MM.1S (cell line): ENCODE measurements around the gene EXOC1.

Experiments used
- EZH2phosphoT487 ChIP-seq: fragments of 300-600 bp; sonication (generic); IDR thresholded peaks from 2 replicates; pipeline ENCODE4 v1.6.1; 2018; ENCODE audit warnings: antibody characterized with exemption, low read length
- TF ChIP-seq, protein P1 (sequence below): fragments of 300-600 bp; sonication (generic); IDR thresholded peaks from 2 replicates; pipeline ENCODE4 v1.5.1; 2016; ENCODE audit warnings: antibody characterized with exemption, low read length, mixed read lengths

DNA sequence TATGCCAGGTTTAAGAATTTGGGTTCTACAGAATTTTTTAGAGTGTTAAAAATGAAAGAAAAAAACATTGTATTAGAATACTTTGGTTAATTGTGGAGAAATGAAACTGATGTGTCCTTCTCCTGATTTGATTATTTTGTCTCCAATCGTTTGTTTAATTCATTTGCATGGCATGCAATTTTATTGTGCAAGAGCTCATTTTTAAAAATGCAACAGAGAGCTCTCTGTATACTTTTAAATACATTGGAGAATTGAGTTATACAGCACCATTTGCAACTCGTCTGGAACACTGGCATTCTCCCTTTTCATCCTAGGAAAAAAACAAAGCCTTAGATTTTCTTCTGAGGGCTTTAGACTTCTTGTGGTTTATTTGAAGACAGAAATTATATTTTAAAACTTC is 33.2 kb upstream of the EXOC1 start:
- TF ChIP-seq, protein P1, sequence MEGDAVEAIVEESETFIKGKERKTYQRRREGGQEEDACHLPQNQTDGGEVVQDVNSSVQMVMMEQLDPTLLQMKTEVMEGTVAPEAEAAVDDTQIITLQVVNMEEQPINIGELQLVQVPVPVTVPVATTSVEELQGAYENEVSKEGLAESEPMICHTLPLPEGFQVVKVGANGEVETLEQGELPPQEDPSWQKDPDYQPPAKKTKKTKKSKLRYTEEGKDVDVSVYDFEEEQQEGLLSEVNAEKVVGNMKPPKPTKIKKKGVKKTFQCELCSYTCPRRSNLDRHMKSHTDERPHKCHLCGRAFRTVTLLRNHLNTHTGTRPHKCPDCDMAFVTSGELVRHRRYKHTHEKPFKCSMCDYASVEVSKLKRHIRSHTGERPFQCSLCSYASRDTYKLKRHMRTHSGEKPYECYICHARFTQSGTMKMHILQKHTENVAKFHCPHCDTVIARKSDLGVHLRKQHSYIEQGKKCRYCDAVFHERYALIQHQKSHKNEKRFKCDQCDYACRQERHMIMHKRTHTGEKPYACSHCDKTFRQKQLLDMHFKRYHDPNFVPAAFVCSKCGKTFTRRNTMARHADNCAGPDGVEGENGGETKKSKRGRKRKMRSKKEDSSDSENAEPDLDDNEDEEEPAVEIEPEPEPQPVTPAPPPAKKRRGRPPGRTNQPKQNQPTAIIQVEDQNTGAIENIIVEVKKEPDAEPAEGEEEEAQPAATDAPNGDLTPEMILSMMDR = no peak
- no peak for TF ChIP-seq EZH2phosphoT487
